DMS79 (cell line): ENCODE results near the gene ADARB2.
"Not testable (repeated sequence)": the region's sequence is repeated elsewhere in the genome, so short reads cannot be mapped to it uniquely, and the experiment has no call there.

Experiments
- DNase-seq: peaks from one replicate; lab custom pipeline; 2025; lab: John Stamatoyannopoulos, UW

The ADARB2 gene

DNA sequence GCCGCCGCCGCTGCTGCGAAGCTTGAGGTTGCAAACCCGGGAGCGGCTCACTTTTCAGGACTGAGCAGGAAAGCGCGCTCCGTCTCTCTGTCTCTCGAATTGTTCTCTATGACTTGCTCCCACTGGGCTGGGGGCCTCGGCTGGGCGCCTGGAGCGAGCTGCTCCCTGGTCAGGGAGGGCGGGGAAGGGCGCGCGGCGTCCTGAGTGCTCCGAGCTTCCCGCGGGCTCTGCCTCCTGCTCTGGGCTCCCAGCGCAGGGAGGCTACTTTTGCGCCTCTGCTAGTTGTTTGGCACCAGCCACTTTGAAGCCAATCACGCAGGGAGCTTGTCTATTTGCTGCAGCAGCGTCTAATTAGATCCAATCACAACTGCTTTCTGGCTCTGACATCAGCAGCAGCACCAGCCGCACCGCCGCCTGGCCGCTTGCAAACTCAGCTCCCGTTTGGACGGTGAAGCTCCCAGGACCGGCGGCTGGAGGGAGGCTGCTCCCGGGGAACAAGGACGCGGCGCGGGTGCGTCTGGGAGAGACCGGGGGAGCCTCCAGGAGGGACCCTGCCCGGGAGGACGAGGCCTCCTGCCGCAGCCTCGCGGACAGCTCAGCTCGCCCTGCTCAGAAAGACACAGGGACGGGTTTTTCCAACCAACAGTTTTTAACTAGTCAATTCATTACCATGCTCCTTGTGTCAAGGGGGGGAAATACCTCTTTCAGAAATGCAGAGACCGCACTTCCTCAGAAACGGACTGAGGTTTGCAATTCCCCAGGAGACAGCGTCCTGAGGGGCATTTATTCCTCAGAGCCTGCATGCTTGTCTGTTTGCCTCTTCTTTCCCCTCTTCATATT is at the start of gene ADARB2:
TSS of gene ADARB2 (minus strand) at position 304 of the 840 bp plus-strand sequence.
- DNase-seq = peak; percentile 59

- no peak for DNase-seq
Measured at GRCh38 chr10:1785835-1786234, 48.5 kb upstream of the ADARB2 start.

DNA sequence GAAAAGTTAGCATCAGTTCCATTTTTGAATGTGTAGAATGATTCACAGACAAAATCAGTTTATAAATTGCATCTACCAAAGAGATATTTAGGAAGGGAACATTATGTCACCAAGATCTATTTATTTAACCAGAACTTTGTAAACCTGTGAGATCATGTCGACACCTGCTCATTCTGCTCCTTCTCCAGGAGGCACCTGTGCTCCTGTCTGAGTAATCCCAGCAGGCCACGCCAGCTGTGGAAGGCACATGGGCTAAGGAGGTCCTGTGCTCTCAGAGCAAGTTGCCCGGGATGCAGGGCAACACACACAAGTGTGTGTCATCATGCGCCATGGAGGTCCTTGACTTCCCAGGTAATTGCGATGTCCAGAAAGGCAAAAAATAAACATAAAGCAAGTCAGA is 45.5 kb upstream of the ADARB2 start:
- no peak for DNase-seq

DNA sequence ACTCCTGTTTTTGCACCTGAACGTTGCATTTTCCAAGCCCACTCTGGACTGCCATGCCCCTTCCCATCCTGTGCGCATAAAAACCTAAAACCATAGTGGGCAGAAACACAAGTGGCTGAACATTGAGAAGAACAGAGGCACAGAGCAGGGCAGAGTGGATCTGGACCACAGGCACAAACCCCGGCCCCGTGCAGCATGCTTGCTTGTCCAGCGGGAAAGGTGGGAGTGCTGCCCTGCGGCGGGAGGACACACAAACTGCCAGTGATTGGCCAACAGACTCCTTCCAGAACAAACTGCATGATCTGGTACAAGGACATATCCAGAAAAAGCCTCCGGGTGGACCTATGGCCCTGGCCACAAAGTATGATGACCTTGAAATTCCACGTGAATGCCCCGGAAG is 42.5 kb upstream of the ADARB2 start:
- no peak for DNase-seq

DNA sequence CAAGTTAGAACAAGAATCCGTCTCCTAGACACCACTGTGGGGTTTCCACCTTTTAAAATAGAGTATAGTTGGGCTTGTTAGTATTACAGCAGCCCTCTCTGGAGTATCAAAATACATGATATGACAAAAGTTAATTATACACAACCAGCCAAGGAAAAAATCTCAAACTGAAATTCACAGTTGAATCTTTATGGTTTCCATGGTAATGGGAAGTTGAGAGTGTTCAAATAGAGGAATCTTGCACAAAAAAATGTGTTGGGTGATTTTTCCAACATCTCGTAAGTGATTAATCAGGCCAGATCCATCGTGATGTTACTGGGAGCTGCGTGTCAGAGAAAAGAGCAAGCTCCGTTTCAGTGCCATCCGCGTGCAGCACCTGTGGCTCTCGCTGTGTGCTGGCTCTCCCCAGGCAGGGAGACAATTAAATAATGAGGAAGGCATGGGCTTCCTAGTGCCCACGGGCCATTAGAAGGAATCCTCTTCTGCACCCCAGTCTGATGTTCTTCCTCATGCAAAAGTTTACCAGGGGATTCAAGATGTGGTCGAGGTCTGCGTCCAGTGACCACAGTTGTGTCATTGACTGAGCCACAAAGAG is 41.1 kb upstream of the ADARB2 start:
- no peak for DNase-seq

- no peak for DNase-seq
Measured at GRCh38 chr10:1776127-1776662, 38.9 kb upstream of the ADARB2 start.

GRCh38 chr10:1774796-1775195 is 37.5 kb upstream of the ADARB2 start:
- no peak for DNase-seq

- DNase-seq = not testable (repeated sequence)
Measured at GRCh38 chr10:1773204-1773603, 35.9 kb upstream of the ADARB2 start.

- no peak for DNase-seq
Measured at GRCh38 chr10:1766049-1766448, 28.7 kb upstream of the ADARB2 start.

GRCh38 chr10:1762076-1762475 is 24.8 kb upstream of the ADARB2 start:
- no peak for DNase-seq

DNA sequence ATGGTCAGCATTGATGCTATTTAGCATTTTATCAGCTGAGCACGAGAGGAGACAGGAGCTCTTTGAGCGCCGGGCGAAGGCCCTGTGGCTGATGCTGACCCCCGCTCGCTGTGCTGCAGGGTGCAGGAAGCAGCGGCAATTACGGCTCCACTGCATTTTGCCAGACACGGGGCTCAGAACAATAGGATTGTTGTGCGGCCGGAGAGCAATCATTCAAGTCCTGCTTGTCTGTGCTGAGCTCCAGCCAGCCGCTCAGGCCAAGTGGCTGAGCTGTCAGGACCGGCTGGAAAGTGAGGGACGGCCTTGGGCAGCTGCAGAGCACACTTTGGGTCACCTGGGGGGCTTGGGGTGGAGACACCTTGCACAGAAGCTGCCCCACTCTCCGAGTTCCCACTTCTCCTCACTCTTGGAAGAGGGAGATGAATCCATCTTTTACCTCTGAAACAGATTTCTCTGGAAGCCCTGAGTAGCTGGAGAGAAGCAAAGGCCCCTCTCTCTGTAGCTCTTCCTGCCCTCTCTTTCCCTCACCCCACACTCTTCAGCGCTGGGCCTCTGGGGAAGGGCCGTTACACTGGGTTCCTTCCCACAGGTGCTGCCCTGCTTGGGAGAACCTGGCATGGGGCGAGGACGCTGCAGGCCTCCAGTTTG is 17.3 kb upstream of the ADARB2 start:
- DNase-seq = no peak

DNA sequence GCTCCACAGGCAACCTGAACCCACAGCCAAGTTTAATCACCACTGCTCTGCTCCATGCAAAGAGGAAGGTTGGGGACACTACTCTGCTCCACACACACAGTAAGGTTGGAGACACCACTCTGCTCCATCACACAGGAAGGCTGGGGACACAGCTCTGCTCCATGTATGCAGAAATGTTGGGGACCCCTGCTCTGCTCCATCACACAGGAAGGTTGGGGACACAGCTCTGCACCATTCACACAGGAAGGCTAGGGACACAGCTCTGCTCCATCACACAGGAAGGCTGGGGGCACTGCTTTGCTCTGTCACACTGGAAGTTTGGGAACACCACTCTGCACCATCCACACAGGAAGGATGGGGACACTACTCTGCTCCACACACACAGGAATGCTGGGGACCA is 14.8 kb upstream of the ADARB2 start:
- DNase-seq = no peak

DNA sequence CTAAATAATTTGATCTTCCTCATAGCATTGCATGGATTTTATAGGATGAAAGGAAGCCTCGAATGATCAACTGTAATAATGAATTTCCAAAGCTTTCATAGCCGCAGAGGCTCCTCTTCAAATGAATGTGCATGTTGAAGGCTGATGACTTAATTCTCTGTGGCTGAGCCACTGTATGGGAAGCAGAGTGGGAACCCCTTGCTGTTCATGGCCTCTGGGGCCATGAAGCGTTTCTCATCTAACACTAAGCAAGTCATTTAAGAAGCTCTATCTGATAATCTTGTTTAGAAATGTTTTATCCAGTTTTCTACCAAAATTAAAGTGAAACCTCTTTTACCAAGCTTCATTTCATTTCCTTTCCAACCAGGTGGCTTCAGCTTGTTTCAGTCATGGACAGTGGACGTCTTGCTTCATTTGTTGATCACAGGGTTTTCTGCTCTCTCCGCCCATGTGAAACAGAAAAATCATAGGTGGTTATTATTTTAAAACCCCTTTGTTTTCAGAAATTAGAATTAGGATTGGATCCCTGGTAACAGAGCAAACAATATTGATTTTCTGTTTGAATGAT is 10.3 kb upstream of the ADARB2 start:
- no peak for DNase-seq

GRCh38 chr10:1746796-1747195 is 9.5 kb upstream of the ADARB2 start:
- DNase-seq = no peak

DNA sequence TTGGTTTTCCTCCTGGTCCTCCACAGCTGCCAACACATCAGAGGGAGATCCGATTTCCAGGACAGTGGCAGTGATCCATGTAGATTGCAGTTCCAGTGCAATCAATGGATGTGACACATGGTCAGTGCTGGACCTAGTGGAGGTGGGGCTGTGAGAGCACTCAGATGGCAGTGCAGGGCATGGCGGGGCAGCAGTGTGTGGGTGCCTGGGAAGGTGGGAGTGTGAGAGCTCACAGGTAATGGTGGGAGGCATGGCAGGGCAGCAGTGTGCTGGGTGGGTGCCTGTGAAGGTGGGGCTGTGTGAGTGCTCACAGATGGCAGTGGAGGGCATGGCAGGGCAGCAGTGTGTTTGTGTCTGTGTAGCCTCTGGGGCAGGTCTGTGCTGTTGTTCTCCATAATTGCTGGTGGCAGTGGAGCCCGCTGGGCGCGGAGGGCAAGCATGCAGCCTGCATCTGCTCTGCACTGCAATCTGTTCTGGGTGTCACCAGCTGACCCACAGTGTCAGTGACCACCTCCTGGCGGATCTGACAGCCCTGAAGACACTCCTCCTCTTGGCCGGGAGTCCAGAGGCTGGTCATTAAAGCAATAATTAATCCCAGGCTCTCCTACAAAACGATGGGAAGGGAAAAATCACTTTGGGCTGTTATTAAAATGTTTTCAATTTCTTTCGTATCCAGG is 8.6 kb upstream of the ADARB2 start:
- no peak for DNase-seq

DNA sequence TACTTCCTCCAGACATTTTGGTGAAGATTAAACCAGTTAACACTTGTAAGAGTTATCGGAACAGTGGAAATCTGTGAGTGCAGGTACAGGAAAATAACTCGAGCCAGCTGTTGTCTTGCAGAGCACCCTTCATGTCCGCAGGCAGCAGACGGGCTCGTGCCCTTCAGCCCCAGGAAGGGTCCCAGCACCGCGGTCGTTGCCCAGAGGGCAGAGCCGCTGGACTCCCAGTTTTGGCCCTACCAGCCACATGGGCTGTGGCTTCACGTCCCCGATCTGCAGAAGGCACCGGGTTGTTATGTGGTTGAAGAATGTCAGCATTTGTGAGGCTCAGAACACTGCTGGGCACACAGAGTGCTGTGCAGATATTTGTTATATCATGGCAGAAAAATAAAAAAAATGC is 7.2 kb upstream of the ADARB2 start:
- DNase-seq = no peak

- DNase-seq = no peak
Measured at GRCh38 chr10:1743141-1743540, 5.8 kb upstream of the ADARB2 start.

- DNase-seq = no peak
Measured at GRCh38 chr10:1741450-1741849, 4.1 kb upstream of the ADARB2 start.

DNA sequence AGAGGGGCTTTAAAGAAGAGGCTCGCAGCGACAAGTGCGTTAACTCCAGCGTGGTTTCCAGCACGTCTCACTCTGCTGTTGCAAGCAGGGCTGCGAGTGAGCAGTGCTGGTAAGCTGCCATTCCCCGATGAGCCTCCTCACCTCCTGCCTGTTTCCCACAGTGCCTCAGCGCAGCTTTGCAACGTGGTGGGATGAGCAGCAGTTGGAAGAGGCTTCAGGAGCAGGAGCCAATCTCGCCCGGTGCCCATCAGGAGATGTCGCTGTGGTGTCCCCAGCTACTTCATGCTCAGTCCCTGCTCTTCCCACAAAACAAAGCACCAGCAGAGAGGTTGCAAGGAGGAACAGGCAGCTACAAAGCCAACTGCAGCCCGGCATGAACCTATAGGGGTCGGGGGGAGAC is 2.4 kb upstream of the ADARB2 start:
- DNase-seq = no peak

DNA sequence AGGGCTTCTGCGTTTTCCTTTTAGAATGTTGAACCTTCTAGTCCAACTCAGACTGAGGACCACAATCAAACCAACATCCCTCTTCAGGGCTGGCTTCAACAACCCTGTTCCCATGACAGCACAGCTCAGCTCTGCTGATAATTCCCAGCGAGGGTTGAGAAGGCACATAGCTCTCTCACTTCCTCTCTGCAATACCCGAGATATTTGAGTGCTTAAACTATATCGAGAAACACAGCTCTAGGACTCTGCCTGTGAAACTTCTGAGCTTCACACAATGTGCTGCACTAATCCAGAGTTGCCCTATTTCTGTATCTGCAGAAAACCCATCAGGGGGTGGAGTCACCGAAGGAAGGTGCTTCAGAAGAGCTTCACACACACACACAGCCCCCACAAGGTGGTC is 1.6 kb upstream of the ADARB2 start:
- DNase-seq = no peak

- DNase-seq = no peak
Measured at GRCh38 chr10:1736972-1737221, 428 bp downstream of the ADARB2 start.
